ENCODE measurements around the gene ADORA2A. TPM values are rescaled to one million over a fixed set of nuclear protein-coding genes. Genes with fewer than 3 reads are reported as not detected.

The ADORA2A gene
- total RNA-seq: 2.7 and 3.0 TPM in 2 replicates

DNA sequence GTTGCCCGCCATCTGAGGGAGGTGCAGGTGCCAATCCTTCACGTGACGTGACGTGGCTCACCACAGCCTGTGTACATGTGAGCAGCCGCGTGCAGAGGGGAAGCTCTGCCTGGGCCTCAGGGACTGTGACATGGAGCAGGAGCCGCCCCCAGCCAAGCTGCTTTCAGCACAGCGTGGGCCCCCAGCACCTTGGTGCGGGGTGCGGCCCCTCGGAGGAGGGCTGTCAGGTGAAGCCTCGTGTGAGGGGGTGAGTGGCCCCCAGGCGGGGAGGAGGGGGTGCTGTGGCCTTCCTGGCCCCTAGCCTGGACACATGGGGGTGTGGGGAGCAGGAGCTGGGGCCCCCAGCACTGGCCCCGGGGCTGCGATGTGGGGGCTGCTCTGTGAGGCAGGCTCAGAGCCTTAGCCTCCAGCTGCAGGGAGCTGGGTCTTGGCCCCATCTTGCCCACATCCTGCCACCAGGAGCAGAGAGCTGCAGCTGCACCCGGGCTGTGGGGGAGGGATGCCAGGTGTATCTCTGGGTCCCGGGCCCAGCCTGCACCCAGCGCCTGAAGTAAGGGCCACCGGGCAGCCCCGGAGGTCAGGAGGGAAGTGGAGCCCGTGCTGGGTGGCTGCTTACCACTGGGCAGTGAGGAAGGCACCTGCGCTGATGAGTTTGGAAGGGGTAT is at the start of gene ADORA2A:
Gene ADORA2A, plus strand, starts transcription at position 100 of the 665 bp plus-strand sequence. CDS start 5,806 bp downstream, outside the sequence.
- no peak for DNase-seq (ENCODE audit: low read depth in 2 of 2)

DNA sequence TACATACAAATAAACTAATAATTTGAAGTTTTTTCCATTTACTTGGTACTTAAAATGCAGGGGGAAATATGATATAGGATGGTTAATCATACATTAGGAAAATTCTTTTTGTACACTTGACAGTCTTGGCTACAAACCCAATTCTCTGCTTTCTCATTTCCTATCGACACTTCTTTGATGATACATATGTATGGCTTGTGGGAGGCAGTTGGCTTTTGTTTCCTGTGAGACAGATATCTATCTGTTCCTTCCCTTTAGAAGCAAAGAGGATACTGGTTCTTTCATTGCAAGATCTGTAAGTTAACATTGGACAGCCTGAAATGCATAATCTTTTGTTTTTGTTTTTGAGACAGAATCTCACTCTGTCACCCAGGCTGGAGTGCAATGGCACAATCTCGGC is 47.9 kb upstream of the ADORA2A start:
- DNase-seq (ENCODE audit: low read depth in 2 of 2): peak in 1 of 2 donors; percentile 74

DNA sequence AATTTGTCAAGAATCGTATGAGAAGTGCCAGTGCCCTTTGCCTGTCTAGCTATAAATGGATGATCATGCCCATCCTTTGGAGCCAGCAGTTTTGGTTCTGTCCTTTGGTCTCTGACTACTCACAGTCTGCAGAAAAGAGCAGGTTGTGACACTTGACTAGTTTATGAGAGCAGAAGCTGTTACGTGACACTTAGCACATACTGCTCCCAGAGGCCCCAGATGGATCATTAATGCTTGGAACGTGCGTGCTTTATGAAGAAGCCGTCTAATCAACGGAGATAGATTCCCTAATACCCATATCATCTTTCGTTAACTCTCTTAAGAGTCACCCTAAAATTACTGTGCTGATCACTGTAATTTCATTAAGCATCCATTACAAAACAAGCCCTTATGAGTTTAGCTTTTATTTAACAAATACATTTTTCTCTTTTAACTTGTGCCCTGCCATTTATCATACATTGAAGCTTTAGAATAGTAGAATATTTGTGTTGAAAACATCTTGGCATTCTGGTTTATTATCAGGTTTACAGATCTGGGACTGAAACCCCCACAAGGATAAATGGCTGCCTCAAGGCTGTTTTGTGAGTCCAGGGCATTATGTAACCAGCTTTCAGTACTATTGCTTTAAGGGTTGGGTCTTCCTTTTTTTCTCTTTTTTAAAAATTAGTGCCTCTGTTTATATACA is 47.0 kb upstream of the ADORA2A start:
- DNase-seq (ENCODE audit: low read depth in 2 of 2): no peak

DNA sequence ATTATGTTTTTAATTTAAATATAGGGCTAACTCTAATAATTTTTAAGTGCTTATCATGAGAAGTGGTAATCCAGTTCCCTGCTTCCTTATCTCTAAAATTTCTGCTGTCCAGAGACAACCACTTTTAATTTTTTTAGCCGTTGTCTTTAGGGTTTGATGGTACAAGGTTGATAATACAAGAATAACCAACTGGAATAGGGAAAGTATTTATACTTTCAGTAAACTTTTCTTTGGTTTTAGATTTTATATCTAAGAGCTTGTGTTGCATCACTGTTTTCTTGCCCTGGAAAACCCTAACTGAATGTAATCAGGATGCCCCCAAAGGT is 46.5 kb upstream of the ADORA2A start:
- DNase-seq (ENCODE audit: low read depth in 2 of 2): no peak

DNA sequence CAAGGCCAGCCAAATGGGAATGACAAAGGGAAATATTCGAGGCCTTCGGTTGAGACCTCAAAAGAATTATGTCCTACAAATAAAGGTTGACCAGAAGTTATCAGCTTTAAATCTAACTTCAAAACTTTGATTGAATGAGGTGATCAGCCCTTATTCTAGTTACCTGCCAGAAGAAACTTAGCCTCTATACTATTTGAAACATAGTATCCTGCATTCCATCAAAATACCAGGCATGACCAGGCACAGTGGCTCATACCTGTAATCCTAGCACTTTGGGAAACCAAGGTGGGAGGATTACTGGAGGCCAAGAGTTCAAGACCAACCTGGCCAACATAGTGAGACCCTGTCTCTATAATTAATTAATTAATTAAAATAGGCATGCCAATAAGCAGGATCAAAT is 44.3 kb upstream of the ADORA2A start:
- no peak for DNase-seq (ENCODE audit: low read depth in 2 of 2)

DNA sequence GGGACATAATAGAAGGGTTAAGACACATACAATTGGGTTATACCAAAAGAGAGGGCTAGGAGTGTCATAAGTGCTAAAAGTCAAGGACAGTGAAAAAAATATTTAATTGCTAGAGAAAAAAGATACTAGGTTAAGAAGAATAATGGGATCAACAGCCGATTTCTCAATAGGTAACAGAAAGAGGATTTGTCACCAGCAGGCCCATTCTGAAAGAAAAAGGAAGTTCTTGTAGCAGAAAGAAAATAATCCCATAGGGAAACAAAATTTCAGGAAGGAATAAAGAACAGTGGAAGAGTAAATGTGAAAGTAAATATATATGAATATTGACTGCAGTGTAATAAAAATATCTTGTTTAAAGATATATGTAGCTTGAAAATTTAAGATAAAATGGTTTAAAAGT is 43.3 kb upstream of the ADORA2A start:
- DNase-seq (ENCODE audit: low read depth in 2 of 2): no peak

DNA sequence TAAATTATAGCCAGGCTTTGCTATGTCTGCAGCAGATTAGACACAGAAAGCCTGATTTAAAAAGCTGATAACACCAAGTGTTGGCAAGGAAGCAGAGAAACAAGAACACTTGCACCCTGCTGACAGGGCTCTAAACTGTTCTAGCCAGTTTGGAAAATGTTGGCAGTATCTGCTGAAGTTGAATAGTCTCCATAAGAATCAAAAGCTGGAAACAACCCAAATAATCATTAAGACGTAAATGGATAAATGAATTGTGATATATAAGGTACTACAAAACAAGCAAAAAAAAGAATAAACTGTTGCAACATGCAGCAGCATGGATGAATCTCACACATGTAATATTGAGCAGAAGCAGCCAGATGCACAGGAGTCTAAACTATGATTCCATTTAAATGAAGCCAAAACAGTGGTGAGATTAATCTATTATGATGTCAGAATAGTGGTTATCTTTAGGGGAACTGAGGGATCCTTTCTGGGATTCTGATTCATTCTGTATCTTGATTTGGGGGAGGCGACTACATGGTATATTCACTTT is 40.4 kb upstream of the ADORA2A start:
- no peak for DNase-seq (ENCODE audit: low read depth in 2 of 2)

DNA sequence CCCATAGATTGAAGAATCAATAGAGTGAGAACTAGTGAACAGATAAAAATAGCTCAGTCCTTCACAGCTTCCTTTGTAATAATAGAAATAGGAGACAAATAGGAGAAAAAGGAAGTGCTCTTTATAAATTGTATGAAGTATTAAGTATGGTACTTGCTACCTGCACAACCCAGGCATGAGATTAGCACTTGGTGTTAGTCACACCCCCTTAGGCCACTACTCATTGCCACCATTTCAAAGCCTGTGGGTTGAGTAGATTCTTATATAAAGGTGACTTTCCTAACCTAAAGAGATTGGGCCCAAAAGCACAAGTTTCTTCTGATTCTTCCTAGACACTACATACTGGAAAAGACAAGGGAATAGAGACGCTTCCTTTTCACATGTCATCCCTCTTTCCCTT is 37.7 kb upstream of the ADORA2A start:
- DNase-seq (ENCODE audit: low read depth in 2 of 2): no peak

DNA sequence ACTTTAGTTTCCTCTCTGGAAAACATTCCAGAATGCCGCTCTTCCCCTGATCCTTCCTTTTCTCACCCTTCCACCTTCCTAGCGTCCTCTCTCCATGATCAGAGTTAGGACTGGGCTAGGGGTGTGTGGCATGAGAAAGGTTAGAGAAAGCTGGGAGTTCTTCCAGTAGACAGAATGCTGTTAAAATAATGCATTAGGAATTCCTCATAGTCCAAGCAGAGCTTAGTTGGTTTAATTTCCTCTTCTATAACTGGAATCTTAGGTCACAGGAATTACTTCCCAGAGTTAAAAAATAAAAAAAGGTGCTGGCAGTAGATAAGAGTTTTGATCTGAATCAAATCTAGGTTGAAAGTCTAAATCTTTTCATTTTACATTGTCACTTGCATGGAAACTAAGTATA is 37.2 kb upstream of the ADORA2A start:
- DNase-seq (ENCODE audit: low read depth in 2 of 2): peak in 1 of 2 donors; percentile 50

DNA sequence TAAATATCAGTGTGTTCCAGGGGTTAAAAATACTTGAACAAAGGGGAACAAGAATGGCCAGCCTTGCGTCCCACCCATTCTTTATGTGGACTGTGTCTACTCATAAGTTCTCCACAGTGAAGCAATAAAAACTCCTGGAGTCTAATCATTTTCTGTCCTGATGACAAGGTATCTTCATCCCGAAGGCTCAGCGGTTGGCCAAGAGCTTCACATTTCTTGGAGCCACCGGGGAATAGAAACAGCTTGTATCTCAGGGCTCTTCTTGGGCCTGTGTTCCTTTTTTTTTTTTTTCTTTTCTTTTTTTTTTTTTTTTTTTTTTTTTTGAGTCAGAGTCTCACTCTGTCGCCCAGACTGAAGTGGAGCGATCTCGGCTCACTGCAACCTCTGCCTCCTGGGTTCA is 36.8 kb upstream of the ADORA2A start:
- DNase-seq (ENCODE audit: low read depth in 2 of 2): no peak

DNA sequence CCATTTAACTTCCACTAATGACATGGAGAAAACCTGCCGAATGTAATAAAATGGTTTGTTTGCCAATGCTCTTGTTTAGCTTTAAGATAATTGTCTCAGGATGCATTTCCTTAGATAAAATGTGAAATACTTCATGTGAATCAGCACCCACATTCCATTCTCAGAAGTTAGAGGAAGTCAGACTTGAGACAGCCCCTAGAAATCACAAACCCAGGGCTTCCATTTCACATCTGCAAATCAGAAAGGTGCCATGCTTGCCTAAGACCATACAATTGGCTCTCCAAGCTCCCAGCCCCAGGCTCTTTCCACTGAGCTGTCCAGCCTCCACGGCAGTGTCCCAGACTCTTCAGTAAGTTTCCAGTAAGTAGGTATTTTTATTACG is 35.6 kb upstream of the ADORA2A start:
- DNase-seq (ENCODE audit: low read depth in 2 of 2): peak in 1 of 2 donors; percentile 46

DNA sequence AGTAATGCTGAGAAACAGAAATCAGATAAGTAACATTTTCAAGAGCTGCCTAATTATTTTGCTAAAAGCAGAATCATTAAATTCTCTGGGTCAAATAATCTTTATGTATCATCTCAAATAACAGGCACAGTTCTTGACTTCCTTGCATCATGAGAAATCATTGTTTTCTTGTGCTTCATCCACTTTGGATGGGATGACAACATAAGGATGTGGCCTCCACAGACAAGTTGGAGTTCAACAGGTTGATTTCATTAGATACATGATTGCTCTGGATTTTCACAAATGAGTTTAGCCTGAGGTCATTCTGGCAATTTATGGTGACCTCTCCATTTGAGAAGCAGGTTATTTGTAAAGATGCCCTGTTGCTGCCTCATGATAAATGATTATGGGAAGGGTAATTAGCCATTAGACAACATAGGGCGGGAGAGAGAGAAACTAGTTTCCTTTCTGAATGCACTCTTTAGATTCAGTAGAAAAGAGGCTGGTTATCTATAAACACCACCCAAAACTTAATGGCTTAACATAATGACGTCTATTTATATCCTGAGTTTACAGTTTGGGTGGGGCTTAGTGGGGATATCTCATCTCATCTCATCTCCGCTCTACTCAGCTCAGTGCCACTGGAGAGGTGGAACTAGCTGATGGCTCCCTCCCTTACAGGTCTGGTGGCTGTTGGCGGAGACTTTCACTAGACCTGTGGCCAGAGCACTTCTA is 35.0 kb upstream of the ADORA2A start:
- DNase-seq (ENCODE audit: low read depth in 2 of 2): no peak

DNA sequence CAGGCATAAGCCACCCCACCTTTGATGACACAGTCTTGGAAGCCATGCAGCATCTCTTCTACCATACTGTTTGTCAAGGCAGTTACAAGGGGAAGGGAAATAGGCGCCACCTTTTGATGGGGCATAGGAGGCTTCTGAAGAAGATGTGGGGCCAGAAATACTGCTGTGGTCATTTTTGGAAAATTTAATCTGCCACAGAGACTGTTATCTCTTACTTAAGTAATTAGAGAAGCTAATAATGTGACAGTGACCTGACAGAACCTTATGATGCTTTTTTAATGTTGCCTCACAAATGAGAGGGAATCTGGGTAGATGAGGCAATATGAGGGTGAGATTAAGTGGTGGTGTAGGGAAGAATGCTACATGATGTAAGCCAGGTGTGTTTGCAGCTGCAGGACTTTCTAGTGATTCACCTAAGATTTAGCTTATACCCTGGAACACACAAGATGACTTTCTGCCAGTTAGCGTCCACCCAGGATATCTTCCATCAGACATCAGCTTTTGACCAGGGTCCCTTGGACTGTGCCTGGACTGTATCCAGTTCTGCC is 34.3 kb upstream of the ADORA2A start:
- no peak for DNase-seq (ENCODE audit: low read depth in 2 of 2)

DNA sequence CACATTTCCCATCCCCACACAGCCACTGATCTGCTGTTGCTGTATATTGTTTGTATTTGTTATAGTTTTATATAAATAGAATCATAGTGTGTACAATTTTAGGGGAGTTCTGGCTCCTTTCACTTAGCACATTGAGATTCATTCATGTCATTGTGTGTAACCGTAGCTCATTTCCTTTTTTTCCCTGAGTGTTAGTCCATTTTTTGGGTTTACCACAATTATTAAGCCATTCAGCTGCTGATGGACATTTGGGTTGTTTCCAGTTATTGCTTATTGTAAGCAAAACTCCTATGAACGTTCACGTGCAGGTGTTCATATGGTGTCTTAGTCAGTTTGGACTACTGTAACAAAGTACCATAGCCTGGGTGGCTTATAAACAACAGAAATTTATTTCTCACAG is 33.6 kb upstream of the ADORA2A start:
- DNase-seq (ENCODE audit: low read depth in 2 of 2): no peak

DNA sequence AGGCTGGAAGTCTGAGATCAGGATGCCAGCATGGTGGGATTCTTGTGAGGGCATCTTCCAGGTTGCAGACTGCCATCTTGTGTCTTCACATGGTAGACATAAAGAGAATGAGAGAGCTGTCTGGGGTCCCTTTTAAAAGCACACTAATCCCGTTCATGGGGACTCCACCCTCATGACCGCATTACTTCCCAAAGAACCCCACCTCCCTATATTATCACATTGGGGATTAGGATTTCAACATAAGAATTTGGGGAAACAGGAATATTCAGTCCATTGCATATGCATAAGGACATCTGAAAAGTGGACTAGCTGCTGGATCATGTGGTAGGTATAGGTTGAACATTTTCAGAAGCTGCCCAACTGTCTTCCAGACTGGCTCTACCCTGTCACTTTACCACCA is 33.1 kb upstream of the ADORA2A start:
- DNase-seq (ENCODE audit: low read depth in 2 of 2): no peak

DNA sequence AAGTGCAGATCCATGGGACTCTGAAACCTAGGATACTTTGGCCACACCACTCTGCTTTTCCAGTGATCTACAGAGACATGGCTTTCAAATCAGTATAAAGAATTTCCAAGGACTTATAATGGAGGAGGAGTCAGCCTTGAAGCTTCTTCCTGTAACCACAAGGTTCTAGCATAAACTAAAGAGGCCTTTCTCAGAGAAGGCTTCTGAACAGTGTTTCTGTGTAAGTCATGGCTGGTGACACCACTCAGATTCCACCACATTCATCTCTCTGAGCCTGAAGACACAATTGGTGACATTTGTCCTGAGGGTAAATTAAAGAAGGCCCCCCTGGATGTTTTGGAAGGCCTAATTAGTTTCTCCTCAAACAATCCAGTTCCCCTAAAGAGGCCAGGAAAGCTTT is 29.0 kb upstream of the ADORA2A start:
- DNase-seq (ENCODE audit: low read depth in 2 of 2): no peak

DNA sequence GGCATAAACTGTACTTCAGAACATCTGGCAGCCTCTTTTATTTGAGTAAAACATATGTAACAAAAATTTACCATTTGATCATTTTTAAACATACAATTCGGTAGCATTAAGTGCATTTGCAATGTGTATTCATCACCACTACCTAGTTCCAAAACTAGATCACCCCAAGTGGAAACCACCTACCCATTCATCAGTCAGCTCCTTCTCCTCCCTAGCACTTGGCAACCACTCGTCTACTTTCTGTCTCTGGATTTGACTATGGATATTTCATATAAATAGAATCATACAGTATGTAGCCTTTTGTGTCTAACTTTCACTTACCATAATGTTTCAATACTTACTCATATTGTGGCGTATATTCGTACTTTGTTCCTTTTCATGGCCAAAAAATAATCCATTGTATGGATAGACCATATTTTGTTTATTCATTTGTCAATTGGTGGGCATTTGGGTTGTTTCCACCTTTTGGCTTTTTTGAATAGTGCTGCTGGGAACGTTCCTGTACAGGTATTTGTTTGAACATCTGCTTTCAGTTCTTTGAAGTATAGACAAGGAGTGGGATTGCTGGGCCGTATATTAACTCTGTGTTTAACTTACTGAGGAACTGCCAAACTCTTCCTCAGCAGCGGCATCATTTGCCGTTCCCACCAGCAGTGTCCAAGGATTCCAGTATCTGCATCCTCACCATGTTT is 27.2 kb upstream of the ADORA2A start:
- no peak for DNase-seq (ENCODE audit: low read depth in 2 of 2)

DNA sequence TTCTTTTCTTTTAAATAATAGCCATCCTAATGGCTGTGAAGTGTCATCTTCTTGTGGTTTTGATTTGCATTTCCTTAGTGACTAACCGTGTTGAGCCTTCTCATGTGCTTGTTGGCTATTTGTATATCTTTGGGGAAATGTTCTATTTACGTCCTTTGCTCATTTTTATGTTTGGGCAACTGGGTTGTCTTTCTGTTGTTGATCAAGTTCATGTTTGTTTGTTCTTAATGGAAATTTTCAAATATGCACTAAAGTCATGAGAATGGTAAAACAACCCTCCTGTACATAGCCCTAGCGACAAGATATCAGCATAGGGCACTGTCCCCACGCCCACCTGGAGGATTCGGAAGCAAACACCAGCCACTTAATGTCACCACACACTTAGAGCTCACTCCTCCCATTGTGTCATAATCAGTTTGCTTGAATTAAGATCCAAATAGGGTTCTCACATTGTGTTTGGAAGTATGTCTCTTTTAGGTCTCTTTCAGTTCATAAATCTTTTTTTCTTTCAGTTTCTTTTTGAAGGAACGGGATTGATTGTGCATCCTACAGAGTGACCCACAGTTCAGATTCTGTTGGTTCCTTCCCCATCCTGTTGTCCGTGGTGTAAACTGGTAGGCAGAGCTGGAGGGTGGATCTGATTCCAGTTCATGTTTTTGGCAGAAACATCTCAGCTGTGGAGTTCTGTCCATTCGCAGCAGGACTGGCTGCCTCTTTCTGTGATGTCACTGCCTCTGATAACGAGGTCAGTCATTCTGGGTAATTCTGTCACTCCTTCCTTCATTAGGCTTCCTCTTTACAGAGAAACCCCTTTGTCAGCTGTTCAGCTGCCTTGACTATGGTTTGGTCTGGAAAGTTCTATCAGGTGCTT is 26.4 kb upstream of the ADORA2A start:
- DNase-seq (ENCODE audit: low read depth in 2 of 2): peak in 1 of 2 donors; percentile 35

DNA sequence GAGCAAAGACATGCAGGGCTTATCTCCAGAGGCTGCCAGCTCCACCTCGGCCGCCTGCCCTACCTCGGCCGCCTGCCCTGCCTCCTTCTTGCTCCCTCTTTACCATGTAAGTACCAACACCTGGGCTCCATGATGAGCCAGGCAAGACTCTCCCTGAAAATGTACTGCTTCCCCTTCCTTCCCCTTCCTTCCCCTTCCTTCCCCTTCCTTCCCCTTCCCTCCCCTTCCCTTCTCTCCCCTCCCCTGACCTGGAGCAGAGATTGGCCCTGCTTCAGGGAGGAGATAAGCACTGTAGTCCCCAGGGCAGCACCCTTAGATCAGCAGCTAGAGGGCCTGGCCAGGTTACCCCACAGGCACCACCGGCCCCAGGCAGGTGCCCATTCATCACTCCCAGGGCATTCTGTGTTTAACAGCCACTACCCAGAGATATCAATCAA is 25.4 kb upstream of the ADORA2A start:
- DNase-seq (ENCODE audit: low read depth in 2 of 2): no peak

DNA sequence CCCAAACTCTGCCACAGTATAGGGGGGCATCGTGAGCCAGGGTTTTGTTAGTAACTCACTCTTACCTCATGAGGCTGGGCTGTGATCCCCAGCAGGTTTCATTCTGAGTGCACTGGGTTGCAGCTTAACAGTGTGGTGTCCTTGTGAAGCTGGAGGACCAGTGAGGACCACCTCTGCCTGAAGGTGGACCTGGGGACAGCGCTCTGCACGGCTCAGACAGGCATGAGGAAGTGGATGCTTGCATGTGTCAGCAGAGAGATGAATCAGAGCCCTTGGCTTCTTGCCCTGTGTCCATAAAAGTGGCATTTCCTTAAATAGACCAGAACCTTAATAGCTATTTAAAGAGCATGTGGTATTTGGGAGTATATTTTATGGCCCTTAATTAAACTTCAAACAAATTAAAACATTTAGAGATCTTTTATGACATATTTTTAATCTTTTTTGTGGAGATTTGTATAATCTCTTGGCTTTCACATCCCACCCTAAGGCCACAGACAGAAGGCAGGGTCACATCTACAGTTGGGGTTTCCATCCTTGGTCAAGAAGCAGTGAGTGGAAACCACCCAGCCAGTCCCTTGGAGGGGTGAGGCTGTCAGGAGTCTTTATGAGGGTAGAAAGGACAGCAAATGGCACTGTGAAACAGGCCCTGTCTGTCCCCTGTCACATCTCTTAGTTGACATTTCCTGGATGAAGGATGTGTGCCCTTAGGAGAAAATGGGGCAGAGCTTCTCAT is 24.8 kb upstream of the ADORA2A start:
- DNase-seq (ENCODE audit: low read depth in 2 of 2): peak; percentile 84 to 96
